Activated naive CD4-positive, alpha-beta T cell (primary cell): ENCODE results near the gene TTC23.

Experiments
- DNase-seq, 4 experiments: peaks; one replicate each; lab custom pipeline; 2025; lab: John Stamatoyannopoulos, UW

The TTC23 gene

GRCh38 chr15:99249270-99249841, at the start of gene TTC23:
Gene TTC23, minus strand, starts transcription at chr15:99249581. Its CDS starts 20,869 bp downstream, at chr15:99228712.
- DNase-seq: no peak

- no peak for DNase-seq
These were observed 47.0 kb upstream of the TTC23 start for GRCh38 chr15:99296386-99296785.

GRCh38 chr15:99295840-99296239, 46.5 kb upstream of the TTC23 start:
- no peak for DNase-seq

- DNase-seq: no peak
These were observed 42.3 kb upstream of the TTC23 start for GRCh38 chr15:99291643-99292042.

DNA sequence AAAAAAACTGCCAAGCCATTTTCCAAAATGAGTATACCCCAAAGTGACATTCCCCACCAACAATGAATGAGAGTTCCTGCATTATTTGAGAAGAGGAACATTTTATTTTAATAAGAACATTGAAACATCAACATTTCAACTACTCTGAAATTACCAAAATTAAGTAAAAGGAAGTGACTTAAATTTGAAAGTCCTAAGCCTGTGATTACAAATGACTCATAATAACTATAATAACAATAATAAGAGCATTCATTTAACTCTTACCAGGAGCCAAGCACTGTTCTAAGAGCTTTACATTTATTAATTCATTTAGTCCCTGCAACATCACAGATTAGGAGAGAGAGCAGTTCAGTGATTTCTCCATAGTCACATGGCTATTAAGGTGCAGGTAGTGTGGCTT, 34.3 kb upstream of the TTC23 start:
- no peak for DNase-seq

GRCh38 chr15:99282586-99282985, 33.2 kb upstream of the TTC23 start:
- DNase-seq: no peak

DNA sequence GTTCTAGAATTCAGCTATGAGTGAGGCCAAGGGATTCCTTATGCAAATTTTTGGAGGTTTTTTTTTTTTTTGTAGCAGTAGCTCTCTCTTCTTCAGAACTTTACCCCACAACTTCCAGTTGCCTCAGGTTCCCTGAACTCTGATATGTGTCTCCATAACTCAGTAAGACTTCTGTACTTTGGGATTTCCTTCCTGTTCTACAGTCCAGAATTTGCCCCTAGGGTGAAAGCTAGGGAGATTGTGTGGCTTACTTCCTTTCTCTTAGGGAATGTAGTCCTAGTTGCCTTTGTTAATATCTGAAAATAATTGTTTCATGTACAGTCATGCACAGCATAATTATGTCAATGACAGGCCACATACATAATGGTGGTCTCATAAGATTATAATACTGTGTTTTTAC, 32.7 kb upstream of the TTC23 start:
- no peak for DNase-seq

GRCh38 chr15:99279827-99280226, 30.4 kb upstream of the TTC23 start:
- no peak for DNase-seq

DNA sequence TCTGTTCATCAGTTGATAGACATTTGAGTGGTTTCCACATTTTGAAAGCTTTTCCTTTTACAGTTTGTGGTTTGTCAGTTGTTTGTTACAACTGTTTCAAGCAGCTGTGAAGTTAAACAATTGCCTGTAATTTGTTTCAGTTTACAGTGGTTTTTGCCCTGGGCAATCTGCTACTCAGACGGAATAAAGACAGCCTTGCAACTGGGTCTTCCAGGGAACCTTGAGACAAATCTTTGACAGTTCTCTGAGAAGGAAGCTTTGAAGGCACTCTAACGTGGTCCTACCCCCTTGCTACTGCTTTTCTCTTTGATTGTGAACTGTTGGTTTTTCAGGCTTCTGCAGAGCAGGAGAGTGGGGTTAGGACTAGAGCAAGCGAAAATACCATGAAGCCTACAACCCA, 29.9 kb upstream of the TTC23 start:
- DNase-seq: no peak

- DNase-seq: no peak
These were observed 26.2 kb upstream of the TTC23 start for GRCh38 chr15:99275525-99276128.

DNA sequence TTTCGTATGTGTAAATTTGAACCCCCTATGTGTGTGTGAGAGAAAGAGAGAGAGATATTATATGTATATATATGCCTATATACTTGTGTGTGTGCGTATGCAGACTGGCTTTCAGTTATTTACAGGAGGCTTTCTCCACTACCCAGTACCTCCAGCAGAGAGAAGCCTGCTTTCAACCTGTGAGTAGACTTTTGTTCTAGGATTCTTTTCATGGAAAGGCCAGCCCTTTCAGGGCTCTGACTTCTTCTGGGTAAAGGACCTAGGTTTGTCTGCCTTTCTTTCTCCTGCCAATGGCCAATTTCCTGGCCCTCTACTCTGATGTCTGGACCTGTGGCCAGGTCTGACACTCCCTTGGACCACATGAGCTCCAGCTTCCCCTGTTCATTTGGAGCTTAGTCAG, 25.7 kb upstream of the TTC23 start:
- no peak for DNase-seq

- DNase-seq: no peak
These were observed 24.4 kb upstream of the TTC23 start for GRCh38 chr15:99273801-99274200.

DNA sequence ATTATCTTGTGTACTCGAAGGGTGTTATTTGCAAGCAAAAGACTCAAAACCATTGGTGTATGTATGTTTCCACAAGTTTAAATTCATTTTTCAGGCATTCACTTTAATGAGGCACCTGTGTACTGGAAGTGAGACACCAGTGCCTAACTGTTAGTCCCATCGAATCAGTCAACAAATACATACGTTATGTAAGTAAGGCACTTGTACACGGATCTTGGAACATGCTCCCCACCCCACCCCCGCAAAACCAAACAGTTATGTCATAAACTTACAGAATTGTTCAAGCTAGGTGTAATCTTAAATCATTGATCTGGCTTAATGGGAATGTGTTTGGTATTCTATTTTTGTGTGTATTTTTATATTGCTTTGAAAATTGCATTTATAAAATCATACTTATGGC, 19.1 kb upstream of the TTC23 start:
- DNase-seq: no peak

GRCh38 chr15:99267957-99268356, 18.6 kb upstream of the TTC23 start:
- no peak for DNase-seq

DNA sequence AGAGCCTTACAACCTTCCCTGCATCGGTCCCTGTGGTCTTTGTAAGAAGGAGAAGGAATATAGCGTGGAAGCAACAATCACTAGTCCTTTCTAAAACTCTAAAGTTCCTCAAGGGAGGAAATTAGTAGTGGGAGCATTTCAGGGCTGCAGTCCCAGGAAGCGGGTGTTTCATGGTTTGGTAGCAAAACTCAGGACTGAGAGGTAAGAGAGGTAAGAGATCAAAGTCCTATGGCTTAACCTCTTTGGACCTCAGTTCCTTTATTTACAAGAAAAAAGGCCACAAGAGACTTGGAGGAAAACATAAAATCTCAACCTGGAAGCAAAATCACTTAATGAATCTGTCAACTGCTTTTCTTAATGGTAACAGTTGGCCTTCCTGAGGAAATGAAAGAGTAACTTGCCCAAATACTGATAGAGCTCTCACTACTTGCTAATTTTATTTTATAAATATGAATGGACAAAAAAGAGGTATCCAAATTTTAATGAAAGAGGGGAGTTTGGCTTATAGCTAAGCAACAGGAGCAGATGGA, 16.2 kb upstream of the TTC23 start:
- no peak for DNase-seq

DNA sequence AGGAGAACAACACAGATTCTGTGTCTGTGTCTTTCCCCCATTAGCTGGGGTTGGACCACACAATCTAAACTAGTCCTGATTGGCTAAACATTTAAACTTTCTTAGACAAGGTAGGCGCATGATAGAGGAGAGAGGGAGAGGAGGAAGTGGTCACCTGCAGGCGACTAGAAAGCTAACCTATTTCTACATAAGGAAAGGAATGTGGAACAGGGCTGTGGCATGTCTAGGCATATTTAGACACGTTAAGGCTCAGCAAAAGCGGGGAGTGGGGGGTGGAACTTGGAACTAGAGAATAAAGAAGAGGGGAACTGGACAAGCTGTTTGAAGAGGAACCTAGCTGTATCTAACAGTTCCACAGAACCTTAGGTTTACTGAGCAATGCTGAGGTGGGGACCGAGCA, 14.7 kb upstream of the TTC23 start:
- DNase-seq: no peak

DNA sequence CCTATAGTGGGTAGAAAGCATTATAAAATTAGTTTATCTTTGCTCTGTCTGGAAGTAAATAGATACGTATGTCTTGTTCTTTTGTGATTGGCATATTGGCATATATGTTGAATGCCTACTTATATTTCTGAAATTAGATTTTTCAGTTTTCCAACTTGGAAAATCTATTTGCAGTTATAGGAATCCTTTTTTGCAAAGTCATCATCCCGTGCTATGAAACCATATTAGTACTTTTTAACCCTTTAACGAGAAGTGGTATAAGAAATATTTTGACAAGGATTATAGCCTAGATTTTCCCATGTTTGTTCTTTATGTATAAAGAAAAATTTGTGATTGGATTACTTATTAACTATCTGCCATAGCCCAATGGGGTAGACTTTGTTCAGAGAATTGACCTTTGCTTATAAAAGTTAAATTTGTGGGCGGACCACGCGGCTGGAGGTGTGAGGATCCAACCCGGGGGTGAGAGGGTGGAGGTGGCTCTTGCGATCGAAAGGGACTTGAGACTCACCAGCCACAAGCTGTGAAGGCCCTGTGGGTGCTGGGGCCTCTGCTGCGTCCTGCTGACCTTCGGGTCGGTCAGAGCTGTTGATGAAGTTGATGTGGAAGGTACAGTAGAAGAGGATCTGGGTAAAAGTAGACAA, 7.8 kb upstream of the TTC23 start:
- DNase-seq: no peak

GRCh38 chr15:99253381-99254090, 4.2 kb upstream of the TTC23 start:
- no peak for DNase-seq

- no peak for DNase-seq
These were observed 2.9 kb upstream of the TTC23 start for GRCh38 chr15:99252326-99252725.

DNA sequence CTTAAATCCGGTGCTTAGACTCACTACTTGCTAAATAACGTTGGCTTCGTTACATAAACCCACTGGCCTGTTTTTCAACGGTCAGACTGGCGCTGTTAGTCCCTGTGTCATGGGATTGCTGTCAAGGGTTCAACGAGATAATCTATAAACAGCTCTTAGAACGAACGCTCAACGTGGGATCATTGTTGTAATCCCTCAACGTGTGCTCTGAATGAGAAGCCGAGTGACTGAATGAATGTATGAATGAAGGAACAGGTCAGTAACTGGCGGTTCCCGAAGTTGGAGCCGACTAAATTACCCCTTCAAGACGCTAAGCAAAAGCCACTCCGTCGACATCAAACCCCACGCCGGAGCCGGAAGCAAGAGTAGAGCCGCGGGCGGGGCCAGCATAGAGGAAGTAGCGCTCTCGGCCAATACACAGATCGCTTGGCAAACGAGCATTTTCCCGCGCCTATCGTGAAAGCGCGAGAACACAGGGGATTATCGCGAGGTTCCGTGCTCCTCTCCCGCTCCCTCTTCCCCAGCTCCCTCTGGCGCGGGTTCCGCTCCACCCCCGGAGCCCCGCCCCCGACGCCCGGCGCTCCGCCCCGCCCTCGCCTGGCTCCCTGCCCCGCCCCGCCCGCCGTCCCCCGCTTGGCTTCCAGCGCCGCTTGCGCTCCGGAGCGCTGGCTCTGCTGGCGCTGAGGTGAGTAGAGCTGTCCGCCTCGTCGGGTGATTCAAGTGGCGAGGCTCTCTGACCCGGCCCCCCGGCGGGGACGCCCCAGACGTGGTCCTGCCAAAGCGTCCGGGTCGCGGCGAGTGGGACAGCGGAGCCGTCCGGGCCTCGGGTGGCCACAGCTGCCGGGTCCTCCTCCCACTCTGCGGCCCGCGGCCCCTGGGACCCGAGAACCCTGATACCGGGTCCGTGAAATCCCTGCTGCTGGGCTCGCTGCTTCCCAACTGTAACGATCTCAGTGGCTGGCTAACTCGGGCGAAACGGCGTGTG, 1.8 kb upstream of the TTC23 start, which contains the start of gene LRRC28:
Gene LRRC28, plus strand, starts transcription at position 625 of the 985 bp plus-strand sequence. CDS start 4,477 bp downstream, outside the sequence.
- peak; percentile 77 to 90 (median 82) for DNase-seq

DNA sequence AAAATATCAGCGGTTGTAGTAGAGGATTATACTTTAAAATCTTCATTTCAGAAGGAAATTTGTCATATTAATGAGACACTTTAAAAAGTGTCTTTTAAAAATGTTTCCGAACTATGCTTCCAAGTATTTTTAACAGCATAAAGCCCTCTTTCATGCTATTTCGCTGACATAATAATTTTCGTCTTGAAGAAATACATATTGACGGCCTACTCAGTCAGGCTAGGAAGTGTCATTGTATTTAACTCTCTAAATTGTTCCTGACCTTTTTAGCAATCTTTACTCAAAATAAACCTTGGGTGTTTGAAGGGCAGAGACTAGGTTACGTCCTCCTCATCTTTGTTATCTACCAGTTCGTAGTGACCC, 1.1 kb upstream of the TTC23 start:
- no peak for DNase-seq

- no peak for DNase-seq
These were observed 620 bp upstream of the TTC23 start for GRCh38 chr15:99250001-99250400.
